ENCODE results near the gene THSD7A.

GRCh38 chr7:11505471-11505985 is 326.5 kb downstream of the THSD7A start:
- TF ChIP-seq POLR2A (IDR thresholded peaks at IDR 0.05; ENCODE audit: low read depth, low read length) (no peak), TAF1 (IDR thresholded peaks at IDR 0.05; ENCODE audit: borderline replicate concordance, low read depth, low read length) (no peak)

All from GM12892 (cell line).